Measurements from ENCODE around the gene ZSWIM5.

GRCh38 chr1:45250544-45250943 is 44.1 kb upstream of the ZSWIM5 start:
- no peak for TF ChIP-seq POLR2A (IDR thresholded peaks at IDR 0.05)
- no peak for TF ChIP-seq POLR2AphosphoS5 (IDR thresholded peaks at IDR 0.05; ENCODE audit: insufficient read depth in 1 of 2, low read depth in 1 of 2)
